ENCODE results near the gene LRRN1.

The LRRN1 gene

DNA sequence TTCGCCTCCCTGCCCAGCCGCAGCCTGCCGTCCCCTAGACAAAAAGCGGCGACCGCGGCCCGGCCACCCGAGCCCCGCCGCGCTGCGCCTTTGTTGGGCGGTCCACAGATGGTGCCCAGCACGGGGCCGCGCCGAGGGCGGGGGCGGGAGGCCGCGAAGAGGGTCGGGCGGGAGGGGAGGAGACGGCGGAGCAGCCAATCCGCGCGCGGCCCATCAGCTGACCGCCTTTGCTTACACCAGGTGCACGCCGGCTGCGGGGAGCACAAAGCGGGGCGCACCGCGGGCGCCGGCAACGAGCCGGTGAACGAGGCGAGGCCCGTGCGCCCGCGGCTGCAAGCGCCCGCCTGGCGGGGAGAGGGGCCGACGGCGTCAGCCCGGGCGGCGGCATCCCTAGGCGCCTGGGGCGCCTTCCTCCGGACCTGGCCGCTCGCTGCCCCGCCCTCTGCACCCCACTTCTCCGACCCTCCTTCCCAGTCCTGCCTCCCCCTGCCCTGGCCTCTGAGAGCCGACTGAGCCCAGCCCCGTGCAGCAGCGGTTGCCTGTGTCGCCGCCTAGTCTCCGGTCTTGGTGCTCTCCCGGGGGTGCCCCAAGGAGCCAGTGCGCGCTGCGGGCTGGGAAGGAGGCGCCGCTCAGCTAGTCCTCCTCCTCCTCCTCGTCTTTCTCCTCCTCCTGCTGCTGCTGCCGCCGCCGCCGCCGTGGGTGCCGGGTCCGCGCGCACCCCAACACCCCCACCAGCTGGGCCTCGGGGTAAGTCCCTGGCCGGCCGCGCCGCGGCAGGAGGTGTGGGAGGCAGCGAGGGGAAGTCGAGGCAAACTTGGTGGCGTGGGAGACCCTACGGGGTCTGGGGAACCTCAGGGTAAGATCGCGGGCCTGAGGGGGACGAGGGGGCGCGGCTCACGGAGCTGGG, at the start of gene LRRN1:
Gene LRRN1, plus strand, starts transcription at position 259 of the 907 bp plus-strand sequence. CDS start 45,211 bp downstream, outside the sequence.
- Histone ChIP-seq H3K4me2 (ENCODE audit: insufficient read depth, low read length) (peak within 1 kb of the TSS; percentile 71), H4K20me1 (ENCODE audit: insufficient read depth, low read length) (no peaks in the 10 kb centered on the region), H2AFZ (ENCODE audit: low read depth, low read length) (peak within 1 kb of the TSS; percentile 58), H3K79me2 (ENCODE audit: insufficient read depth, low read length) (no peaks in the 10 kb centered on the region), H3K27ac (ENCODE audit: low read length) (no peak within 1 kb of the TSS), H3K9ac (ENCODE audit: low read depth, low read length) (peak within 1 kb of the TSS; percentile 52), H3K27me3 (ENCODE audit: insufficient read depth, low read length, poor library complexity) (peaks cover 22% of the 10 kb centered on the region), H3K36me3 (ENCODE audit: insufficient read depth, low read length) (no peaks in the 10 kb centered on the region), H3K4me1 (ENCODE audit: insufficient read depth, low read length) (peaks cover 6% of the 10 kb centered on the region; the same call in 1 of the 2 replicates), H3K4me3 (ENCODE audit: low read depth in 1 of 2, low read length in 2 of 2) (peak within 1 kb of the TSS; percentile 10 to 53; a peak in 3 of 4 replicates), H3K9me3 (ENCODE audit: insufficient read depth, low read length, severe bottlenecking) (no peaks in the 10 kb centered on the region)
- no peak for TF ChIP-seq CTCF (IDR thresholded peaks at IDR 0.05; ENCODE audit: borderline replicate concordance, extremely low read depth, low read length, poor library complexity, severe bottlenecking)
- TF ChIP-seq EZH2 (IDR thresholded peaks at IDR 0.05; ENCODE audit: borderline replicate concordance, low read depth, low read length, severe bottlenecking): peak; percentile 37
- peak; percentile 12 for DNase-seq
- peak; percentile 74 for ATAC-seq (ENCODE audit: insufficient read depth, low read depth)

DNA sequence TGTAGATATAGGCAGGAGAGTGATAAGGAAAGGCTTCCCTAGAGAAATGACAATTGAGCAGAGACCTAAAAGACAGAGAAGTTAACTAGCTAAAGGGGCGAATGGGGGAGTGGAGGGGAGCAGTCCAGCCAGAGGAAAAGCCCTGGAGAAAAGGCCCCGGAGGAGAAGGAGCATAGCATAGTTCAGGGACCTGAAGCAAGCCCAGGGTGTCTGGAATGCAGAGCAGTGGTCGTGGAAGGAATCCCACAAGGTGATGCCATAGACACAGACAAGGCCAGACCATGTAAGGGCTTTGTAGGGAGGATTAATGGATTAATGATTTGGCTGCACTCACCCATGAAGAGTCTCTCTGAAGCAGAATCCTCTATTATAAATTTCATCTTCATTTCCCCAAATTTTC, 45.8 kb upstream of the LRRN1 start:
- DNase-seq (no peak), ATAC-seq (ENCODE audit: insufficient read depth, low read depth) (no peak)
- no peak overlapping the region for H3K27ac ChIP-seq (ENCODE audit: low read length)

GRCh38 chr3:3765661-3766060, 33.6 kb upstream of the LRRN1 start:
- no peak overlapping the region for H3K27ac ChIP-seq (ENCODE audit: low read length)
- H3K36me3 ChIP-seq (ENCODE audit: insufficient read depth, low read length): no peaks in the 10 kb centered on the region
- no peaks in the 10 kb centered on the region for H3K27me3 ChIP-seq (ENCODE audit: insufficient read depth, low read length, poor library complexity)
- no peaks in the 10 kb centered on the region for H3K79me2 ChIP-seq (ENCODE audit: insufficient read depth, low read length)
- no peak overlapping the region for H2AFZ ChIP-seq (ENCODE audit: low read depth, low read length)
- H3K4me3 ChIP-seq (ENCODE audit: low read depth in 1 of 2, low read length in 2 of 2): no peak overlapping the region
- H4K20me1 ChIP-seq (ENCODE audit: insufficient read depth, low read length): no peaks in the 10 kb centered on the region
- H3K4me2 ChIP-seq (ENCODE audit: insufficient read depth, low read length): no peak overlapping the region
- H3K9me3 ChIP-seq (ENCODE audit: insufficient read depth, low read length, severe bottlenecking): no peaks in the 10 kb centered on the region
- H3K9ac ChIP-seq (ENCODE audit: low read depth, low read length): no peak overlapping the region
- DNase-seq (no peak), ATAC-seq (ENCODE audit: insufficient read depth, low read depth) (no peak)
- TF ChIP-seq CTCF (IDR thresholded peaks at IDR 0.05; ENCODE audit: borderline replicate concordance, extremely low read depth, low read length, poor library complexity, severe bottlenecking) (no peak), EZH2 (IDR thresholded peaks at IDR 0.05; ENCODE audit: borderline replicate concordance, low read depth, low read length, severe bottlenecking) (no peak)
- H3K4me1 ChIP-seq (ENCODE audit: insufficient read depth, low read length): no peaks in the 10 kb centered on the region

More for the DNA sequence above, 45.8 kb upstream of the LRRN1 start:
- Histone ChIP-seq H3K4me3 (ENCODE audit: low read depth in 1 of 2, low read length in 2 of 2) (no peak overlapping the region), H3K79me2 (ENCODE audit: insufficient read depth, low read length) (no peaks in the 10 kb centered on the region), H4K20me1 (ENCODE audit: insufficient read depth, low read length) (no peaks in the 10 kb centered on the region), H2AFZ (ENCODE audit: low read depth, low read length) (no peak overlapping the region), H3K9me3 (ENCODE audit: insufficient read depth, low read length, severe bottlenecking) (no peaks in the 10 kb centered on the region), H3K9ac (ENCODE audit: low read depth, low read length) (no peak overlapping the region), H3K4me2 (ENCODE audit: insufficient read depth, low read length) (no peak overlapping the region), H3K36me3 (ENCODE audit: insufficient read depth, low read length) (no peaks in the 10 kb centered on the region), H3K27me3 (ENCODE audit: insufficient read depth, low read length, poor library complexity) (no peaks in the 10 kb centered on the region), H3K4me1 (ENCODE audit: insufficient read depth, low read length) (no peaks in the 10 kb centered on the region)
- no peak for TF ChIP-seq CTCF (IDR thresholded peaks at IDR 0.05; ENCODE audit: borderline replicate concordance, extremely low read depth, low read length, poor library complexity, severe bottlenecking)
- TF ChIP-seq EZH2 (IDR thresholded peaks at IDR 0.05; ENCODE audit: borderline replicate concordance, low read depth, low read length, severe bottlenecking): no peak

Measured in DND-41 (cell line).